Nephron progenitor cell (in vitro differentiated cells): ENCODE results near the gene GMEB1.
A peak's percentile ranks its signal among the peaks of the same experiment; 100 is the strongest.

Source experiments
- DNase-seq: peaks from one replicate; pipeline ENCODE4 v3.0.0; 2021
- H3K27ac Mint-ChIP-seq: 2 replicates; pipeline ENCODE4 v1.8.0; 2021; ENCODE audit warnings: mild to moderate bottlenecking, moderate library complexity, mixed read lengths
- H3K27me3 Mint-ChIP-seq: 2 replicates; pipeline ENCODE4 v1.8.0; 2021; ENCODE audit warnings: mild to moderate bottlenecking, low read depth, mixed read lengths; ENCODE audit not compliant: poor library complexity
- H3K36me3 Mint-ChIP-seq: 2 replicates; pipeline ENCODE4 v1.8.0; 2021; ENCODE audit warnings: low read depth, mixed read lengths
- H3K4me1 Mint-ChIP-seq: 2 replicates; pipeline ENCODE4 v1.8.0; 2021; ENCODE audit warnings: mixed read lengths
- H3K4me3 Mint-ChIP-seq: 2 replicates; pipeline ENCODE4 v1.8.0; 2021; ENCODE audit warnings: mild to moderate bottlenecking, moderate library complexity, mixed read lengths
- H3K9me3 Mint-ChIP-seq: 2 replicates; pipeline ENCODE4 v1.8.0; 2021; ENCODE audit warnings: mild to moderate bottlenecking, moderate library complexity, mixed read lengths
- CTCF ChIP-seq: fragments of 200-600 bp; sonication (generic); IDR thresholded peaks from 2 replicates; pipeline ENCODE4 v1.5.0; 2021; ENCODE audit warnings: antibody characterized with exemption

The GMEB1 gene

DNA sequence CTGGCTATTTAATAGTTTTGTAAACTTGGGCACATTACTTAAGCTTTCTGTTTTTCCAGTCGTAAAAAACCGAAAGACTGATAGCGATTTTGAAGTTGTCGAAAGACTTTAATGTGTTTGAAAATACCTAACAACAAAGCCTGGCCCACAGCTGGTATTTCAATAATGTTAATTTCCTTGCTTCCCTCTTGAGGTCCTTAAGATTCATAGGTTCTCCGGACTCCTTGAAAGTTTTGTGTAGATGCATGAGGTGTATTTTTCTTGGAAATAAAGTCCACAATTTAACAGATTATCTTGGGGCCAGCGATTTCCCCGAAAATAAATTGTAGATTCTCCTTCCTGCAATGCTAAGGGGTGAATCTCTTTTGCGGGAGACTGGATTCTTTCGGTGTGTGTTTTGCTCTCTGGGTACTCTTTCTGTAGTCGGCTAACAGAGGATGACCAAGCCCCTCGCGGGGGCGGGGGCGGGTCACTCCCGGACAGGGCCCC, 67.4 kb downstream of the GMEB1 start:
- Mint-ChIP-seq H3K27me3 (peaks cover 2% of the 10 kb centered on the region), H3K9me3 (peaks cover 11% of the 10 kb centered on the region), H3K4me1 (peaks cover 62% of the 10 kb centered on the region), H3K36me3 (peaks cover 32% of the 10 kb centered on the region), H3K27ac (peak overlapping the region; percentile 98), H3K4me3 (peak overlapping the region; percentile 97)
- no peak for DNase-seq
- TF ChIP-seq CTCF = no peak

GRCh38 chr1:28736450-28737306, 68.1 kb downstream of the GMEB1 start, which contains the start of gene YTHDF2:
Gene YTHDF2 (plus strand): TSS chr1:28736940. CDS start chr1:28737121, 181 bp downstream.
- H3K4me3 Mint-ChIP-seq = peak within 1 kb of the TSS; percentile 97
- H3K9me3 Mint-ChIP-seq = peaks cover 11% of the 10 kb centered on the region
- H3K27ac Mint-ChIP-seq = peak within 1 kb of the TSS; percentile 99
- peaks cover 64% of the 10 kb centered on the region for H3K4me1 Mint-ChIP-seq
- TF ChIP-seq CTCF = peak; percentile 85
- peaks cover 2% of the 10 kb centered on the region for H3K27me3 Mint-ChIP-seq
- peaks cover 36% of the 10 kb centered on the region for H3K36me3 Mint-ChIP-seq
- peak; percentile 99 for DNase-seq

DNA sequence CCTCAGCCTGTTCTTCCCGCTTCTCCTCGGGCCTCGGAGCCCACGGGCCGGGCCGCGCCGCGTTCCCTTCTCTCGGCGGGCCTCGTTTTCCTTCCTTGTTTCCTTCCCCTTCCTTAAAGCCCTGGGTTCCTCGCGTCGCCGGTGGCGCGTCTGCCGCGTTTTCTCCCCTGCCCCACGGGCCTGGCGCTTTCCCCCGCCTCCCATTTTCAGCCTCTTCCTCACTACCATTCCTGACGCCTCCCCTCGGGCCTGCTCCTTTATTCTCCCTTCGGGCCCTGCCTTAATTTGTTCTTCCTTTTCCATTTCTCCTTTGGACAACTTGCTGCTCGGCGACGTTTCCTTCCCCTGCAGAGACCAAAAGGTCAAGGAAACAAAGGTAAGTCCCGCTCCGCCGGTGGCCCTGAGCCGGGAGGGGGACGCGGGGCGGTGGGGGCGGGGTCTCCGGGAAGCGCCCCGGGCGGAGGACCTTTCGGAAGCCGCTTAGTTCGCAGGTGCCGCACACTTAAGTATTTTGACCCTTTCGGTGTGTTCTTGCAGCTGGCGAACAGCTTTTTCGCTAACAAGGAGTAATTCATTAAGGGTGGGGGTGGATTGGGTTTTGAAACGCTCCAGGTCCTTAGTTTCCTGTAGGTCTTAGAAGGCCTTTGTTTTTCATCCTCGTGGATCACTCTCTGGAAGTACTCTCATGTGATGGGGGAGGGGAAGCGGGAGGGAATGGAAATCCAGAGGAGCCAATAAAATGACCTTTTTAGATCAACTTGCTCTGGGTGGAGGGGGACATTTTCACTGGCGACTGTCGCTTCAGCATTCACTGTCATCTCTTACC, 68.9 kb downstream of the GMEB1 start:
- DNase-seq = peak; percentile 61
- TF ChIP-seq CTCF = no peak
- H3K36me3 Mint-ChIP-seq = peaks cover 44% of the 10 kb centered on the region
- peaks cover 11% of the 10 kb centered on the region for H3K9me3 Mint-ChIP-seq
- peaks cover 64% of the 10 kb centered on the region for H3K4me1 Mint-ChIP-seq
- H3K27me3 Mint-ChIP-seq = no peaks in the 10 kb centered on the region
- H3K27ac Mint-ChIP-seq = peak overlapping the region; percentile 99
- peak overlapping the region; percentile 97 for H3K4me3 Mint-ChIP-seq

GRCh38 chr1:28740118-28740517, 71.5 kb downstream of the GMEB1 start:
- Mint-ChIP-seq H3K27ac (no peak overlapping the region), H3K36me3 (peaks cover 66% of the 10 kb centered on the region), H3K4me1 (peaks cover 78% of the 10 kb centered on the region), H3K4me3 (peak overlapping the region; percentile 97), H3K27me3 (no peaks in the 10 kb centered on the region), H3K9me3 (no peaks in the 10 kb centered on the region)
- no peak for DNase-seq
- TF ChIP-seq CTCF = no peak

DNA sequence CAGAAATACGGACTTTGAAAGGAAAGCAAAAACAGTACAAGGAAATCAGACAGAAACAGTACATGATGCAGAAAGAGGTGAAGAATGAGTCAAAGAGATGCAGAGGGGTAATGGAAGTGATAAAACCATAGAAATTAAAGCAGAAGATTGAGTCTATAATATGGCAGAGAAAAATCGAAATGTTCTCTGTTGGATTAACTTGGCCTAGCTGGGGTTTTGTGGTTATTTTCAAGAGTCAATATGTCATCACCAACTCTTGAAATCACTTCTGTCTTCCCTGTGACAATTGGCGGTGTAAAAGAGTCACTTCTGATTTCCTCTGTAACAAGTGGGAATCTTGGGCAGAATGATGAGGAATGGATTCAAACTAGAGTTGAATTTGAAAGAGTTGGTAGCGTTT, 75.6 kb downstream of the GMEB1 start:
- Mint-ChIP-seq H3K36me3 (peaks cover 88% of the 10 kb centered on the region), H3K4me3 (peak overlapping the region; percentile 41), H3K9me3 (no peaks in the 10 kb centered on the region), H3K27ac (peak overlapping the region; percentile 15), H3K27me3 (no peaks in the 10 kb centered on the region), H3K4me1 (peaks cover 60% of the 10 kb centered on the region)
- no peak for TF ChIP-seq CTCF
- DNase-seq = no peak
